Thyroid gland (tissue), 4 donors: Measurements from ENCODE around the gene MUSTN1.

Experiments
- CTCF ChIP-seq, 6 experiments: fragments of 200-600 bp in 3 of 6; fragments of 450-650 bp in 3 of 6; sonication (generic) in 3 of 6; IDR thresholded peaks; one replicate each; pipeline ENCODE4 v1.5.1; 2016 to 2019; ENCODE audit warnings: antibody characterized with exemption in 6 of 6, mild to moderate bottlenecking in 2 of 6, inconsistent platforms in 1 of 6, moderate library complexity in 1 of 6
- POLR2A ChIP-seq, 2 donors: fragments of 450-650 bp; IDR thresholded peaks; one replicate each; pipeline ENCODE4 v1.6.1; 2017; ENCODE audit warnings: antibody characterized with exemption in 2 of 2, mild to moderate bottlenecking in 2 of 2, moderate library complexity in 1 of 2

DNA sequence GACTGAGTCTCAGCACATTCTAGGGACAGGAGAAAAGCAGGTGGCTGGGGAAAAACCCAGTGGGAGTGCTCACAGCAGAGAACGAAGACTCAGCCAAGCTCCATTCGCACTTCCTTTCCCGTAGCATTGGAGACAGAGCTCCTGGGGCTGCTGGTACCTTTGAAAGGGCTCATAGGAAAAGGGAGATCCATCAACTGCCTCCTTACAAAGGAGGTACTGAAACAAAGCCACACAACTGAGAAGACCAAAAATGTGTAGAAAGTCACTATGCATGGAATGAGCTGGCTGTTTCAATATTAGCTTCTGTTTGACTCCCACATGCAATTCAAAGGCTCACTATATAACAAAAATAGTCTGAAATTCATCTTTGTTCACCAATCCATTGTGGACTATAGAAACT is 45.7 kb upstream of the MUSTN1 start:
- no peak for TF ChIP-seq CTCF (IDR thresholded peaks at IDR 0.05)
- no peak for TF ChIP-seq POLR2A (IDR thresholded peaks at IDR 0.05)
